Stimulated activated CD4-positive, alpha-beta T cell treated with anti-CD3 and anti-CD28 coated beads, TNF-alpha, amount 100 ng/mL, for 24 hours (primary cell): ENCODE data around the gene FRAS1.
"Not testable (repeated sequence)": the region's sequence is repeated elsewhere in the genome, so short reads cannot be mapped to it uniquely, and the experiment has no call there.

Experiments
- DNase-seq, 3 experiments: peaks; one replicate each; pipeline ENCODE4 v3.0.0-alpha.2; 2020; ENCODE audit warnings: low read depth in 3 of 3

Gene FRAS1

DNA sequence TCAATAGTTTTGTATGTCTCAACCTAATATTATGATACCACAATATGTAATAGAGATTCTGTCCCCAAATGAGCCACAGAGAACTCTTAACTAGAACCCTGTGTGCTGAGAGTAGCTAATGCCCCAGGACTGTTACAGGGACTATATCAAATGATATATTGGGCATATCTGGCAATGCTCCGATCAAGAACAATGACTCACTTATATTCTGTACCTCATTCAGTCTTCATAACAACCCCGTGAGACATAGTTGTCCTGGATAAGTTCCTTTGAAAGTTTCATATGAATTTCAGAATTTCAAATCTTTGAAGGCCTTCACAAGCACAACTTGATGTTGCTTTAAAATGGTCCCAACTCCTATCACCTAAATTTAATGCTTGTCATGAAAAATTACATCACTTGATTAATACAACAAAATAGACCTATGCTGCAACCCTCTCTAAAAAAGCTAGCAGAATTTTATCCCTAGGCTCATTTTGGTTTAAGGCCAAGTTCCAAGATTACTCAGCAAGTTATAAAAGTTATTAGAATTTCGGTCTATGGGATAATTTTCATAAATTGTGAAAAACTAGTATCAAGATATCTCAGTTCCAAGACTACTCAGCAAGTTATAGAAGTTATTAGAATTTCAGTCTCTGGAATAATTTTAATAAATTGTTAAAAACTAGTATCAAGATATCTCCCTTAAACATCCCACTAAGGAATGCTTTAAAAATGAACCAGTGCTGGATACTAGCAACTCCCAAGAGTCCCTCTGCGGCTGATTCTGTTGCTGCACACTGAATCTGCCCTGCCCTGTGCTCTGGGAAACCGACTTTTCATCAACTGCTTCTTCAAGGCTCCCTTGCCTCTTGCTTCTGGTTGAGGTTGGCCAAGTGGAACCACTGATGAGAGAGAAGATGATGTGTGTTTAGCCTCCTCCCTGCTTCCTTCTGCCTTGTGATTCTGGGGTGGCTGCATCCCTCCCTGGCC, 488.4 kb downstream of the FRAS1 start:
- no peak for DNase-seq

- not testable (repeated sequence) for DNase-seq
Observed at GRCh38 chr4:78547899-78548298, 490.8 kb downstream of the FRAS1 start.

DNA sequence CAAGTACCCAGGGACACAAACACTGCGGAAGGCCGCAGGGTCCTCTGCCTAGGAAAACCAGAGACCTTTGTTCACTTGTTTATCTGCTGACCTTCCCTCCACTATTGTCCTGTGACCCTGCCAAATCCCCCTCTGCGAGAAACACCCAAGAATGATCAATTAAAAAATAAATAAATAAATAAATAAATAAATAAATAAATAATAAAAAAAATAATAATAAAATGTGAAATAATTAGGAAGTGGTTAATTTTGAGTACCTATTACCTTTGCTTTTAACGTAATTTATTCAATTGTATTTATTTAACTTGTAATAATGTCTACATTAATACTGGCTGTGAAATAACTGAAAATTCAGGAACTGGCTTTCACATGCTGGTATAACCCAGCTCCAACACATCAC, 491.8 kb downstream of the FRAS1 start:
- DNase-seq, result not testable (repeated sequence)

DNA sequence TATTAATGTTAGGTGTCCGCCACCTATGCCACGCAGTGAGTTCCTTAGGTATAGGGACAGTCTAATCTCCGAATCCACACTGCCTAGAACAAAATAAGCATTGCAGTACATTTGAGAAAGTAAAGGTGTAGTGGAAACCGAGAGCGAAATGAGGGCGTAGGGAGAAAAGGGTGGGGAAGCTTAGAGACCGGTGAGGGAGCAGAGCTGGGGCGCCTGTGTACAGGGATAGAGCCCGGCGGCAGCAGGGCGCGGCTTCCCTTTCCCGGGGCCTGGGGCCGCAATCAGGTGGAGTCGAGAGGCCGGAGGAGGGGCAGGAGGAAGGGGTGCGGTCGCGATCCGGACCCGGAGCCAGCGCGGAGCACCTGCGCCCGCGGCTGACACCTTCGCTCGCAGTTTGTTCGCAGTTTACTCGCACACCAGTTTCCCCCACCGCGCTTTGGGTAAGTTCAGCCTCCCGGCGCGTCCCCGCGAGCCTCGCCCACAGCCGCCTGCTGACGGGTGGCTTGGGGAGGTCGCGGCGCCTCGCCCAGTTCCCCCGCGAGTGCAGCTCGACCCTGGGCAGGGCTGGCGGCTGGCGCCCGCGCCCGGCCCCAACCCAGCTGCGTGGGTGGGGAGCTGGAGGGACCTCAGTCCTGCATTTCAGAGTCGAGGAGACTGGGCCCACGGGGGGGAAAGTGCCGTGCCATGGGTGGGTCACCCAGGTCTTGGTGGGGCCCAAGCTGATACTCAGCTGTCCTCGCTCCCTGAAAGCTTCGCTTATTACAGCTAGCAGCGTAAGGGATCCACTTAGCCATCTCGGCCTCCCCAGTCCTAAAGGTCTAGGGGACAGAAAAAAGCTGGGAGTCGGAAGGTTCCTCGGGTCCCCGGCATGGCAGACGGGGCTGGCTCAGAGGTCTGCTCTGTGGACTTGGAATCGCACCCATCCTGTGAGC, 494.6 kb downstream of the FRAS1 start, which contains the start of gene ANXA3:
Gene ANXA3 (plus strand): TSS at position 351 of the 932 bp plus-strand sequence. CDS start 2,704 bp downstream, outside the sequence.
- DNase-seq, result peak in 1 of 3 experiments; percentile 4

DNA sequence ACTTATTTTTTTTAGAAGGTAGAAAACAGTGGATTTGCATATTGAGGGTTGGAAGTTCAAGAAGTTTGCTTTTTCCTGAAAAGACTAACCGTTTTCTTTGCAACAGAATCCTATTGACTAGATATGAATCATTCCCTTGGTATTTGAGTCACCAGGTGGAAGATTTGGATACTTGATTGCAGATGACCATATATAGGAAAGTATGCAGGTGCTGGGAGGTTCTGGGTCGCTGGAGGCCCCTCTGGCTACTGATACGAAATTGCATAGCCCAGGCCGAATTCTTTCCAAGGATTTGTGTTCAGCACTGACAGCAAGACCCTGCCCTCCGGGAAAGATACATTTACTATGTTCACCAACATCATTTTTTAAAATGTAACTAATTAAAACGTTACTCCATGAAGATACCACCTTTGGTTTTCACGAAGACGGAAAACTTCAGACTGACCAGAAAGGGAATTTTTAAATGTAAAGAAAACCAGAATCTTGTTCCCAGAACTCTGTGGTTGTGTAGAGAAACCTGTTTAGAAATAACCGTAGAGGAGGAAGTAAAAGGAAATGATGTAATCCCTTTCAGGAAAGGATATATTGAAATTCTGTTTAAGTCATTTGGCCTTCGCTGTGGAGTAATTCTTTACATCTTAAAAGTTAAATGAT, 495.4 kb downstream of the FRAS1 start:
- DNase-seq, result no peak

- no peak for DNase-seq
Observed at GRCh38 chr4:78553043-78553396, 495.9 kb downstream of the FRAS1 start.

GRCh38 chr4:78553529-78554060, 496.5 kb downstream of the FRAS1 start:
- DNase-seq, result no peak

DNA sequence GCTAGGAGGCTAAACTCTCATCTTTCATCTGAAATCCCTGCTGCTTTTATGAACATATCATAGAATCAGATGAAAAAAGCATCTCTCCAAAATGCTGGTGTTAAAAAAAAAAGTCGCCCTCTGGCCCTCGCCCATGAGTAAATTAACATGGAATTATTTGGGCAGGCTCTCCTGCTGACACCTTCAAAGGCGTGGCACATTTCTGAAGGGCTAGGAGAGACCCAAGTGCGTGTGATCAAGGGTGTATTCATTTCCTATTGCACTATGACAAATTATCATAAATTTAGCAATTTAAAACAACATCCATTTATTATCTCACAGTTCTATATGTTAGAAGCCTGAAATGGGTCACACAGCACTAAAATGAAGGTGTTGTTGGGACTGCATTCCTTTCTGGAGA, 499.5 kb downstream of the FRAS1 start:
- no peak for DNase-seq

DNA sequence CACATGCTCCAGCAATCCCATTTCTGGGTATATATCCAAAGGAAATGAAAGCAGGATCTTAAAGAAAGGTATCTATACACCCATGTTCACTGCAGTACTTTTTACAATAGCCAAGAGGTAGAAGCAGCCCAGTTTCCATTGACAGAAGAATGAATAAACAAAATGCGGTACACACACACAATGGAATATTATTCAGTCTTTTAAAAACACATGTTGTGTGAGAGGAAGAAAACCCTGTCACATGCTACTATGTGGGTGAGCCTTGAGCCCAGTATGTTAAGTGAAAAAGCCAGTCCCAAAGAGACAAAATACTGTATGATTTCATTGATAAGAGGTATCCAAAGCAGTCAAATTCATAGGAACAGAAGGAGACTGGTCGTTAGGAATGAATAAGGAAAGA, 500.7 kb downstream of the FRAS1 start:
- no peak for DNase-seq

- no peak for DNase-seq
Observed at GRCh38 chr4:78558410-78558809, 501.3 kb downstream of the FRAS1 start.

DNA sequence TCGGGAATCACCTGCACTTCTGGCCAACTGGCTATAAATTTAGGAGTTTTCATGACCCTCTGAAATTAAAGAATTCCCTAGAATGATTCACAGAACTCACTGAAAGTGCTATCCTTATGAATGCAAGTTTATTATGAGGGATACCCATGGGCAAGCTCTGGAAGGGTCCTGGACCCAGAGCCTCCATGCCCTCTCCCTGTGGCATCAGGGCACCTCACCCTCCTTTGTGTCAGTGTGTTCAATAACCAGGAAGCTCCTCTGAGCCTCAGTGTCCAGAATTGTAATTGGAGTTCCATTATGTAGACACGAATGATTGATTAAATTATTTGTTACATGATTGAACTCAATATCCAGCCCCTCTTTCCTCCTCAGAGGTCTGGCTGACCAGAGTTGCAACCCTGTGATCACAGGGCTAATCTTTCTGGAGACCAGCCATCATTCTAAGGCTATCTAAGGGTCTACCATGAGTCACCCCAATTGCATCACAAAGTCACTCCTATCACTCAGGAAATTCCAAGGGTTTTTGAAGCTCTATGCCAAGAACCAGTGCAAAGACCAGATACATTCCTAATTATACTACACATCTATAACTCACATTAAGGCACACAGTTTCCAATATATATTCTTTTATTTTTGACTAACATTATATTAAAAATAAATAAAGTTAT, 503.3 kb downstream of the FRAS1 start:
- DNase-seq, result no peak

- no peak for DNase-seq
Observed at GRCh38 chr4:78561677-78562076, 504.6 kb downstream of the FRAS1 start.

GRCh38 chr4:78562687-78563086, 505.6 kb downstream of the FRAS1 start:
- no peak for DNase-seq

DNA sequence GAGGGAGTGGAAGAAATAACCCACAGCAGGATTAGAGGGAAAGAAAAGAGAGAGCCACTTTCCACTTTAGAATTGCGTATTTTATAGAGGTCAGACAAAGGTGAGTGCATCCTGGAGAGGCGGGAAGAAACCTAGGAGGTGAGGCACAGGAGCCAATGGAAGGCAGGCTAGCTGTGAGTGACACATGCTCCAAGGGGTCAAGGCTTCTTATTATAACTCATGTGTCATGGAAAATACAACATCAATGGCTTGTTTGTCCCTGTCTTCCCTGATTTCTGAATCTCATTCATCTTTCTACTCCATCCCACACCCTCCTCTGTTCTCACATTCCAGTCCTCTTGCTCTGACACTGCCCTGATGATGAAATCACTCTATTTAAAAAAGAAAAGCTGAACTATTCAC, 508.8 kb downstream of the FRAS1 start:
- DNase-seq, result no peak

- DNase-seq, result no peak
Observed at GRCh38 chr4:78566834-78567499, 509.8 kb downstream of the FRAS1 start.

- no peak for DNase-seq
Observed at GRCh38 chr4:78567500-78568060, 510.5 kb downstream of the FRAS1 start.

DNA sequence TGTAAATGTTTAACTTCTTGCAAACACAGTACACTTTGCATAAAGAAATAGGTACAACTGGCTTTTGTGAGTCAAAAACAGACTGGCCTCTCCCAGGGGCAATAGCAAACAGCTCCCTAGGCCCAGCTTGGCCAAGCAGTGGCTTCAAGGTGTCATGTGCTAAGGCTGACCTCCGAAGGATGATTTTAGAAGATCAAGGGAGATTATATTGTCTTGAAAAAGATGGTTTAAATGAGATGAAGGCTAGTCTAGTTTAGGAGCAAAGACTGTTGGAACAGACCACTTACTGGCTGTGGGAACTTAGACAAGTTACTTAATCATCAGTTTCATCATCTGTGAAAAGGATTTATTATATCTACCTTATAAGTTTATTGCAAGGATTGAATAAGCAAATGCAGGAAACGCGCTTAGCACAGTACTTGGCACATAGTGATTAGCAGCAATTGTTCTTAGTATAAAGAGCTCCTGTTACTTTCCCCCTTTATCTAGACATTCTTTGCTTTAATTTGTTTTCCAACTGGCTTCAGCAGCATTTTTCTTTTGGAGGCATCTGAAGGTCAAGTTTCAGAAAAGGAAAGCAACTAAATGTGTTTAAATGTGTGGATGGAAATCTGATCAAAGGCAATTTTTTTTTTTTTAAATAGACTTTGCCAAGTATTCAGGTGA, 511.6 kb downstream of the FRAS1 start:
- no peak for DNase-seq

GRCh38 chr4:78569306-78569821, 512.2 kb downstream of the FRAS1 start:
- DNase-seq, result no peak

DNA sequence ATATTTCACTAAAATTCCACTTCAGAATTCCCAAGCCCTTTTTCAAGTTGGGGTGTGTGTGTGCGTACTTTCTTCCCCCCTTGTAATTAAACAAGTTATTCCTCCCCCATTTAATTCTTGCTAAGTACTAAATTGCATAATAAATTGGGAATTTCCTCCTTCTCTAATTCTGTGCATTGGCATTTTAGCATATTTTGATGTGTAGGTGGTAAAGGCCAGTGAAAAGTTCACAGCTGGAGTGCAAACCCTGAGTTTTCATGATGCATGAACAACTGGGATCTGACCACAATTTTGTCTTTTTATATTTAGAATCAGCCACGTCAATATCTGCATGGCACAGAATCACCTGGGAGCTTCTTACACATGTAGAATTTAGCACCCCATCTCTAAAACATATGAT, 513.0 kb downstream of the FRAS1 start:
- no peak for DNase-seq
